ENCODE measurements around the gene PTPN5. TPM values are rescaled to one million over a fixed set of nuclear protein-coding genes. Genes with fewer than 3 reads are reported as not detected.
"Not testable (repeated sequence)": the region's sequence is repeated elsewhere in the genome, so short reads cannot be mapped to it uniquely, and the experiment has no call there.

Gene PTPN5
- 0.47 TPM for total RNA-seq
- long read RNA-seq, result 0 reads

- Histone ChIP-seq H3K27ac (replicated peaks) (no peak within 1 kb of the TSS), H3K36me3 (no peaks in the 10 kb centered on the region), H3K4me3 (peak within 1 kb of the TSS; percentile 66), H3K27me3 (ENCODE audit: low read depth) (peaks cover 90% of the 10 kb centered on the region), H3K4me1 (peaks cover 16% of the 10 kb centered on the region), H3K9me3 (replicated peaks) (no peaks in the 10 kb centered on the region)
- DNase-seq, result no peak
- intact Hi-C loops (cut with micrococcal nuclease), result no loop called here
- TF ChIP-seq, protein P1, sequence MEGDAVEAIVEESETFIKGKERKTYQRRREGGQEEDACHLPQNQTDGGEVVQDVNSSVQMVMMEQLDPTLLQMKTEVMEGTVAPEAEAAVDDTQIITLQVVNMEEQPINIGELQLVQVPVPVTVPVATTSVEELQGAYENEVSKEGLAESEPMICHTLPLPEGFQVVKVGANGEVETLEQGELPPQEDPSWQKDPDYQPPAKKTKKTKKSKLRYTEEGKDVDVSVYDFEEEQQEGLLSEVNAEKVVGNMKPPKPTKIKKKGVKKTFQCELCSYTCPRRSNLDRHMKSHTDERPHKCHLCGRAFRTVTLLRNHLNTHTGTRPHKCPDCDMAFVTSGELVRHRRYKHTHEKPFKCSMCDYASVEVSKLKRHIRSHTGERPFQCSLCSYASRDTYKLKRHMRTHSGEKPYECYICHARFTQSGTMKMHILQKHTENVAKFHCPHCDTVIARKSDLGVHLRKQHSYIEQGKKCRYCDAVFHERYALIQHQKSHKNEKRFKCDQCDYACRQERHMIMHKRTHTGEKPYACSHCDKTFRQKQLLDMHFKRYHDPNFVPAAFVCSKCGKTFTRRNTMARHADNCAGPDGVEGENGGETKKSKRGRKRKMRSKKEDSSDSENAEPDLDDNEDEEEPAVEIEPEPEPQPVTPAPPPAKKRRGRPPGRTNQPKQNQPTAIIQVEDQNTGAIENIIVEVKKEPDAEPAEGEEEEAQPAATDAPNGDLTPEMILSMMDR (IDR thresholded peaks at IDR 0.05; ENCODE audit: borderline replicate concordance), result no peak
Observed at GRCh38 chr11:18791207-18791968, at the start of gene PTPN5. TSS of gene PTPN5 (minus strand) at chr11:18791798. CDS start at chr11:18771958, 19,840 bp downstream.

DNA sequence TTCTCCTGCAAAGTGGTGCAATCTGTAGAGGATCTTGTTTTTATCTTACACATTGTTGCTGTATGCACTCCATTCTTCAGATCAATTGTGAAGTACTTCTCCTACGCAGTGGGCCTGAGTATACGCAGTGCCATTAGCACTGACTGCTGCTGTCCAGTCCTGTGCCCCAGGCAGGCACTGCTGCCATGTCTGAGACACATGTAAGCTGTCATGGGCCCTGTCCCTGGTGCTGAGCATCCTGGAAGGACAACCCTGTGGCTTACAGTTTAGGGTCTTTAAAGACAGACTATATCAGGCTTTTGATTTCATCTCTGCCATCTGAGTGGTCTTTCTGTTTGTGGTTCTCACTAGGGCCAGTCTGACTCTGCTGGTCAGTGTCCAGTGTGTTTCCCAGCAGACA is 44.8 kb upstream of the PTPN5 start:
- DNase-seq, result no peak
- no peaks in the 10 kb centered on the region for H3K36me3 ChIP-seq
- H3K4me1 ChIP-seq, result no peaks in the 10 kb centered on the region
- no peak overlapping the region for H3K27ac ChIP-seq (replicated peaks)
- intact Hi-C loops (cut with micrococcal nuclease), result no loop called here
- H3K9me3 ChIP-seq (replicated peaks), result peaks cover 34% of the 10 kb centered on the region
- TF ChIP-seq, protein P1 (IDR thresholded peaks at IDR 0.05; ENCODE audit: borderline replicate concordance), result no peak
- peaks cover 33% of the 10 kb centered on the region for H3K27me3 ChIP-seq (ENCODE audit: low read depth)
- no peak overlapping the region for H3K4me3 ChIP-seq

DNA sequence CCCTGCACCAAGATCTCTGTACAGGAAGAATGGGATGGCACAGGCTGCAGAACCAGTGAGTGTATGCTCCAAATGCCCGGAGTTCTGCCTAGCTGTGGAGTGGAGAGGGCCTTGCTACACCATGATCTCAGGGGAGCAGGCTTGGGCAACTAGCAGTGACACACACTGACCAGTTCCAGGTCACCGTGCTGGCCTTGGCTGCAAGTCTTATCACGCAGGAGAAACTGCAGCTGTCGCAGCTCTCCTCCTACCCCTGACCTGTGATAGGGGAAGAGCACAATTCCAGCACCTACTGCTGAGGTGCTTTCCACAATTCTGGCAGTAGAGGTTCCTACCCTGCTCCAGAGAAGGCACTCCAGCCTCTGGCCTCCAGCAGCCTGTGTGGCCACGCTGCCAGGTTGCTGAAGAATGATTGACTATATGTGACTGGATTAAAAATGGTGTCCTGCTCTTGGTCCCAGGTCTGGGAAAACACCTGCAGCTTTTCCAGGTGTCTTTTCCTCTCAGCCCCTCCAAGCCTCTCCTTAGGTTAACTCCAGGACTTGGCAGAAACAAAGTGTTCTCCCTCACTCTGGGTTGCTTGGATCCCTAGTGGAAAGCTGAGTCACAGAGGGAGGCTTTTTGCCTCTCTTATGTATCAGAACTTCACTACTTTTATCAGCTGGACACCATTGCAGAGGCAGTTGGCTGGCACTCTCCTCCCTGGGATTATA is 43.3 kb upstream of the PTPN5 start:
- Histone ChIP-seq H3K9me3 (replicated peaks) (peaks cover 21% of the 10 kb centered on the region), H3K4me3 (no peak overlapping the region), H3K4me1 (no peaks in the 10 kb centered on the region), H3K27ac (replicated peaks) (no peak overlapping the region), H3K27me3 (ENCODE audit: low read depth) (peaks cover 33% of the 10 kb centered on the region), H3K36me3 (no peaks in the 10 kb centered on the region)
- TF ChIP-seq, protein P1 (IDR thresholded peaks at IDR 0.05; ENCODE audit: borderline replicate concordance), result no peak
- no peak for DNase-seq
- intact Hi-C loops (cut with micrococcal nuclease), result no loop called here

- peaks cover 15% of the 10 kb centered on the region for H3K9me3 ChIP-seq (replicated peaks)
- H3K4me3 ChIP-seq; H3K27me3 ChIP-seq (ENCODE audit: low read depth); H3K4me1 ChIP-seq; H3K36me3 ChIP-seq; H3K27ac ChIP-seq (replicated peaks); DNase-seq; intact Hi-C loops (cut with micrococcal nuclease): not testable (repeated sequence)
Observed at GRCh38 chr11:18820160-18820559, 28.6 kb upstream of the PTPN5 start.

DNA sequence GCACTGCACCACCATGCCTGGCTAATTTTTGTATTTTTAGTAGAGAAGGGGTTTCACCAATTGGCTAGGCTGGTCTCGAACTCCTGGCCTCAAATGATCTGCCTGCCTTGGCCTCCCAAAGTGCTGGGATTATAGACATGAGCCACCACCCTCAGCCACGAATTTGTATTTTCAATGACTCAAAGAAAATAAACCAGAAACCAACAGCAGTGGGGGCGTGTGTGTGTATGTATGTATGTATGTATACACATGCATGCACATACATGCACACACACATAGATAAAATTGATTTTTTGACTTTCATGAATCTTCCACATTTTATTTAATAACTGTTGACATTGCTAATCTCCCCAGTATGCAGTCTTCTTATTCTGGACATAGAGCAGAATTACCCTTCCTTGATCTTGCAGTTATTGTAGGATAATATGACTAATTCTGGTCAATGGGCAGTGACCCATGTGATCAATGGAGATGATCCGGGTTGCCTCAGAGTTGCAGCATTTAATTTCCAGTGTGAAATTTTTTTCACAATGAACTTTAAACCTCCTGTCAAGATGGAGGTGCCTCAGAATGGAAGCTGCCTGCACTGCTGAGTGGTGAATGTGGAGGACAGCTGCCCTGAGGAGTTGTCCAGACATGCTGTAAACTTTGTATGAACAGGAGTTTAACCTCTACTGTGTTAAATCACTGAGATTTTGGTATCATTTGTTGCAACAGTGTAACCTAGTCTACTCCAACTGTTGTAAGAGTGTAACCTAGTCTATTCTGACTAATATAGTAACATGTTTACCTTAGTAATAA is 12.8 kb upstream of the PTPN5 start:
- Histone ChIP-seq H3K4me3 (no peak overlapping the region), H3K9me3 (replicated peaks) (no peaks in the 10 kb centered on the region), H3K27me3 (ENCODE audit: low read depth) (peaks cover 49% of the 10 kb centered on the region), H3K36me3 (no peaks in the 10 kb centered on the region), H3K4me1 (no peaks in the 10 kb centered on the region), H3K27ac (replicated peaks) (no peak overlapping the region)
- DNase-seq, result no peak
- intact Hi-C loops (cut with micrococcal nuclease), result no loop called here
- TF ChIP-seq, protein P1 (IDR thresholded peaks at IDR 0.05; ENCODE audit: borderline replicate concordance), result no peak
